OCI-LY7 (cell line): ENCODE results near the gene PKDCC. TPM values are rescaled to one million over a fixed set of nuclear protein-coding genes. Genes with fewer than 3 reads are reported as not detected.

ENCODE experiments used
- BruUV-seq: library from RNA; stranded (reverse); fragments of 400-500 nt; replicated peaks from 2 replicates; lab custom pipeline; 2021; lab: Mats Ljungman, UMichigan
- CTCF ChIA-PET: fragments of 300-600 bp; sonication (Branson Sonifier 250); formaldehyde crosslinking; loops from one replicate; lab custom pipeline; 2022; ENCODE audit warnings: antibody characterized with exemption; ENCODE audit not compliant: unreplicated experiment; lab: Charles Lee
- POLR2A ChIA-PET: fragments of 300-600 bp; sonication (Branson Sonifier 250); formaldehyde crosslinking; loops from one replicate; lab custom pipeline; 2022; ENCODE audit warnings: antibody characterized with exemption; lab: Charles Lee
- DNase-seq: peaks from one replicate; pipeline ENCODE4 v3.0.0-alpha.2; 2015; ENCODE audit warnings: low spot score
- H2AFZ ChIP-seq: fragments of 200-600 bp; sonication (generic), shearing (Covaris generic); 2 replicates; pipeline ENCODE4 v1.6.1; 2014; ENCODE audit warnings: mild to moderate bottlenecking, antibody characterized with exemption, low read length, moderate library complexity
- H3K27ac ChIP-seq: fragments of 200-600 bp; sonication (generic); 2 replicates; pipeline ENCODE4 v1.5.1; 2014; ENCODE audit warnings: mixed run types, low read depth, mild to moderate bottlenecking, moderate library complexity, low read length, inconsistent platforms; ENCODE audit not compliant: poor library complexity, severe bottlenecking
- H3K36me3 ChIP-seq: fragments of 200-600 bp; sonication (generic); 2 replicates; pipeline ENCODE4 v1.6.1; 2014; ENCODE audit warnings: mild to moderate bottlenecking, antibody characterized with exemption, low read length, moderate library complexity, mixed read lengths; ENCODE audit not compliant: insufficient read depth
- H3K4me1 ChIP-seq: fragments of 200-600 bp; sonication (generic); 2 replicates; pipeline ENCODE4 v1.5.1; 2014; ENCODE audit warnings: mild to moderate bottlenecking, low read length; ENCODE audit not compliant: insufficient read depth, poor library complexity, severe bottlenecking
- H3K4me2 ChIP-seq: fragments of 200-600 bp; sonication (generic); 2 replicates; pipeline ENCODE4 v1.6.1; 2014; ENCODE audit warnings: mild to moderate bottlenecking, low read length
- H3K4me3 ChIP-seq: fragments of 200-600 bp; sonication (generic); 2 replicates; pipeline ENCODE4 v1.5.1; 2014; ENCODE audit warnings: mild to moderate bottlenecking, low read depth, low read length; ENCODE audit not compliant: poor library complexity, severe bottlenecking
- H3K79me2 ChIP-seq: fragments of 200-600 bp; sonication (generic); 2 replicates; pipeline ENCODE4 v1.6.1; 2016; ENCODE audit warnings: low read depth, mild to moderate bottlenecking, low read length, moderate library complexity, mixed read lengths; ENCODE audit not compliant: insufficient read depth
- H3K9me2 ChIP-seq: fragments of 200-600 bp; sonication (generic); 2 replicates; pipeline ENCODE4 v1.6.1; 2016; ENCODE audit warnings: mild to moderate bottlenecking, low read length, mixed read lengths; ENCODE audit not compliant: insufficient read depth
- H3K9me3 ChIP-seq: fragments of 200-600 bp; sonication (generic); 2 replicates; pipeline ENCODE4 v1.6.1; 2014; ENCODE audit warnings: mild to moderate bottlenecking, mixed run types, low read length, mixed read lengths
- H4K20me1 ChIP-seq: fragments of 200-600 bp; sonication (generic); 2 replicates; pipeline ENCODE4 v1.6.1; 2014; ENCODE audit warnings: mild to moderate bottlenecking, antibody characterized with exemption, low read length, moderate library complexity, mixed read lengths; ENCODE audit not compliant: insufficient read depth
- CTCF ChIP-seq: fragments of 200-600 bp; sonication (generic); conservative IDR thresholded peaks from 2 replicates; pipeline ENCODE4 v1.5.1; 2014; ENCODE audit warnings: mild to moderate bottlenecking, antibody characterized with exemption, low read length, moderate library complexity, mixed read lengths
- EZH2phosphoT487 ChIP-seq: fragments of 200-600 bp; sonication (generic); IDR thresholded peaks from 2 replicates; pipeline ENCODE4 v1.6.1; 2018; ENCODE audit warnings: low read depth, borderline replicate concordance, mild to moderate bottlenecking, mixed run types, antibody characterized with exemption, low read length, moderate library complexity, mixed read lengths
- intact Hi-C: fragments of 100-400 bp; cut with micrococcal nuclease; formaldehyde crosslinking; loops from one replicate; pipeline ENCODE4 v1.10.0; 2022; ENCODE audit not compliant: unreplicated experiment
- total RNA-seq, 2 experiments: library from RNA; depleted of rRNA in 1 of 2; stranded (reverse); fragments of >200 nt in 1 of 2; shearing (Covaris generic) in 1 of 2; gene quantifications; 2 replicates each; pipeline ENCODE4 v1.2.3, GENCODE V29; 2014 to 2022

PKDCC gene
- total RNA-seq, 2 experiments from 2014 or later: not detected

- 0 out of 2 replicates have a peak, but pooled peaks cover 4% of the 10 kb centered on the region for H3K9me3 ChIP-seq
- H3K27ac ChIP-seq: no peak overlapping the region
- H3K4me1 ChIP-seq: no peaks in the 10 kb centered on the region
- TF ChIP-seq EZH2phosphoT487 (no peak), CTCF (no peak)
- intact Hi-C loops: no loop called here
- BruUV-seq: no TSS peak
- H4K20me1 ChIP-seq: no peaks in the 10 kb centered on the region
- DNase-seq: no peak
- H3K79me2 ChIP-seq: no peaks in the 10 kb centered on the region
- POLR2A ChIA-PET: no interaction called here
- H2AFZ ChIP-seq: no peak overlapping the region
- CTCF ChIA-PET: no interaction called here
- H3K36me3 ChIP-seq: no peaks in the 10 kb centered on the region
- H3K9me2 ChIP-seq: no peaks in the 10 kb centered on the region
- H3K4me3 ChIP-seq: no peak overlapping the region
- H3K4me2 ChIP-seq: no peak overlapping the region
These were observed 48.7 kb upstream of the PKDCC start for GRCh38 chr2:41999128-41999480.

- no peak for TF ChIP-seq CTCF
- TF ChIP-seq EZH2phosphoT487: no peak
- Histone ChIP-seq H3K4me1 (no peaks in the 10 kb centered on the region), H3K9me2 (no peaks in the 10 kb centered on the region), H3K27ac (no peak overlapping the region), H3K9me3 (0 out of 2 replicates have a peak, but pooled peaks cover 7% of the 10 kb centered on the region), H2AFZ (no peak overlapping the region), H4K20me1 (no peaks in the 10 kb centered on the region), H3K79me2 (no peaks in the 10 kb centered on the region), H3K4me2 (no peak overlapping the region), H3K36me3 (no peaks in the 10 kb centered on the region), H3K4me3 (no peak overlapping the region)
- ChIA-PET CTCF (no interaction called here), POLR2A (no interaction called here)
- DNase-seq: no peak
- intact Hi-C loops: no loop called here
- no TSS peak for BruUV-seq
These were observed 48.1 kb upstream of the PKDCC start for GRCh38 chr2:41999592-42000281.

- Histone ChIP-seq H3K4me1 (no peaks in the 10 kb centered on the region), H3K36me3 (no peaks in the 10 kb centered on the region), H3K79me2 (no peaks in the 10 kb centered on the region), H2AFZ (no peak overlapping the region), H3K9me3 (0 out of 2 replicates have a peak, but pooled peaks cover 7% of the 10 kb centered on the region), H3K9me2 (no peaks in the 10 kb centered on the region), H4K20me1 (no peaks in the 10 kb centered on the region), H3K4me2 (no peak overlapping the region), H3K4me3 (no peak overlapping the region), H3K27ac (no peak overlapping the region)
- ChIA-PET POLR2A (interaction anchor here (1.2 kb wide), 1 partner anchor 27 kb away, joined by 3 read pairs; no protein-coding TSS in a partner anchor), CTCF (no interaction called here)
- no TSS peak for BruUV-seq
- intact Hi-C loops: no loop called here
- no peak for TF ChIP-seq CTCF
- no peak for TF ChIP-seq EZH2phosphoT487
- no peak for DNase-seq
These were observed 46.1 kb upstream of the PKDCC start for GRCh38 chr2:42001711-42002201.
